H7 (cell line): Measurements from ENCODE around the gene DCN. TPM values are rescaled to one million over a fixed set of nuclear protein-coding genes. Genes with fewer than 3 reads are reported as not detected.

ENCODE experiments used
- DNase-seq: peaks from one replicate; pipeline ENCODE4 v3.0.0; 2012
- H3K27me3 ChIP-seq: 2 replicates; pipeline ENCODE4 v1.6.0; 2011; ENCODE audit warnings: mild to moderate bottlenecking, low read length; ENCODE audit not compliant: control insufficient read depth, insufficient read depth
- H3K36me3 ChIP-seq: replicated peaks from 2 replicates; pipeline ENCODE4 v1.5.1; 2011; ENCODE audit warnings: low read length; ENCODE audit not compliant: control insufficient read depth, insufficient read depth
- H3K4me3 ChIP-seq: 2 replicates; pipeline ENCODE4 v1.5.1; 2011; ENCODE audit warnings: low read depth, mild to moderate bottlenecking, control low read depth, low read length, moderate library complexity; ENCODE audit not compliant: insufficient read depth
- total RNA-seq: library from RNA; depleted of rRNA; stranded (reverse); fragments of >200 nt; shearing (Covaris generic); gene quantifications from 2 replicates; pipeline ENCODE4 v1.2.3, GENCODE V29; 2014; rRNA removed

DCN gene
- total RNA-seq, 1 experiment from 2014 or later, result not detected

GRCh38 chr12:91093341-91093740 is 89.3 kb downstream of the DCN start:
- no peak for DNase-seq
- Histone ChIP-seq H3K36me3 (no peaks in the 10 kb centered on the region), H3K4me3 (no peak overlapping the region), H3K27me3 (no peaks in the 10 kb centered on the region)

GRCh38 chr12:91091916-91092715 is 90.5 kb downstream of the DCN start:
- no peak for DNase-seq

More at GRCh38 chr12:91091916-91092715, 90.5 kb downstream of the DCN start:
- H3K36me3 ChIP-seq, result no peaks in the 10 kb centered on the region
- no peak overlapping the region for H3K4me3 ChIP-seq
- no peaks in the 10 kb centered on the region for H3K27me3 ChIP-seq

Other genes with a start within 250 kb of the DCN start
- gene CCER1, start 227.6 kb downstream of the DCN start, total RNA-seq, result not detected in 2 replicates
- not detected in 2 replicates for gene EPYC, start 177.8 kb downstream of the DCN start, total RNA-seq
- gene KERA, start 124.8 kb downstream of the DCN start, total RNA-seq, result not detected in 2 replicates
- not detected in 2 replicates for gene LUM, start 71.3 kb downstream of the DCN start, total RNA-seq